SJSA1 (cell line): ENCODE data around the gene FGF3. TPM values are rescaled to one million over a fixed set of nuclear protein-coding genes. Genes with fewer than 3 reads are reported as not detected.

Experiments
- DNase-seq, 2 experiments: peaks; one replicate each; pipeline ENCODE4 v3.0.0-alpha.2; 2015 to 2020; ENCODE audit warnings: low spot score in 2 of 2, low read depth in 1 of 2
- H3K27ac ChIP-seq: fragments of 250-450 bp; sonication (Bioruptor Pico); 2 replicates; pipeline ENCODE4 v1.5.1; 2020; ENCODE audit warnings: mild to moderate bottlenecking, moderate library complexity
- H3K27me3 ChIP-seq: fragments of 250-450 bp; sonication (Bioruptor Pico); replicated peaks from 2 replicates; pipeline ENCODE4 v1.5.1; 2020; ENCODE audit warnings: mild to moderate bottlenecking, moderate library complexity
- H3K36me3 ChIP-seq: fragments of 250-450 bp; sonication (Bioruptor Pico); 2 replicates; pipeline ENCODE4 v1.5.1; 2020; ENCODE audit warnings: mild to moderate bottlenecking
- H3K4me1 ChIP-seq: fragments of 250-450 bp; sonication (Bioruptor Pico); replicated peaks from 2 replicates; pipeline ENCODE4 v1.6.1; 2021; ENCODE audit warnings: mild to moderate bottlenecking
- H3K4me3 ChIP-seq: fragments of 250-450 bp; sonication (Bioruptor Pico); 2 replicates; pipeline ENCODE4 v1.5.1; 2020; ENCODE audit warnings: mild to moderate bottlenecking
- H3K9me3 ChIP-seq: fragments of 250-450 bp; sonication (Bioruptor Pico); replicated peaks from 2 replicates; pipeline ENCODE4 v1.5.1; 2020; ENCODE audit warnings: mild to moderate bottlenecking
- total RNA-seq: library from RNA; depleted of rRNA; stranded (reverse); fragments of >200 nt; shearing (Covaris generic); gene quantifications from 2 replicates; pipeline ENCODE4 v1.2.3, GENCODE V29; 2014; rRNA removed

FGF3 gene
- total RNA-seq, result not detected in 2 replicates

DNA sequence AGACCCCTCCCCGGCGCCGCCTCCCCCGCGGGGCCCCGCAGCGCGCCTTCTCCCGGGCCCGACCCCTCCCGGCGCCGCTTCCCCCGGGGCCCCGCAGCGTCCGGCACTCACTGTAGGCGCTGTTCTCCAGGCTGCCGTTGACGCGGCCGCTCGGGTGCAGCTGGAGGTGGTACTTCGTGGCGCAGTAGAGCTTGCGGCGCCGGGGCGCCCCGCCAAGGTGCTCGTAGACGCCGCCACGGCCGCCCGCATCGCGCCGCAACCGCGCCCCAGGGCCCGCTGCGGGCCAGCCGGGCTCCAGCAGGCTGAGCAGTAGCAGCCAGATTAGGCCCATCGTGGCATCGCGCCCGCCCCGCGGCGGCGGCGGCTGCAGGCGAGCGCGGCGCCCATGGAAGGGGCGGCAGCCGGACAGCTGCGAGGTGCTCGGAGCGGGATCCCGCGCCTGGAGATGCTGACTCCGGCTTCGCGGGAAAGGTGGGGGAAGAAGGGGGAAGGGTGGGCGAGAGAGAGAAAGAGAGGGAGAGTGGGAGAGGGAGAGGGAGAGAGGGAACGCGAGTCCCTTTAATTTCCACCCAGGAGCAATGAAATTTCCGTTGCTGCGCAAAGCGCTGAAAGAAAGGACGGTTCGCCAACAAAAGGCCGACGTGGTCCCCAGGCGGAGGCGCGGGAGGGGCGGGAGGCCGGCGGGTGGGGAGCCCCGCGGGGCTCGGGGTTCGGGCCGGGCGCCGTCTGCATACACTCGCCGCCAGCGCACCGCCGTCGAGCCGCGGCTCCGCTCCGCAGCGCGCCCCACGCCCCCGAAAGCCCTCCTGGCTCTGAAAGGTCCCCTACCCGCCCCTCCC, at the start of gene FGF3:
Gene FGF3 (minus strand): TSS at position 814 of the 839 bp plus-strand sequence. CDS start 483 bp downstream, at position 331.
- DNase-seq, result no peak
- Histone ChIP-seq H3K36me3 (peaks cover 2% of the 10 kb centered on the region; the same call in 1 of the 2 replicates), H3K27me3 (peaks cover 96% of the 10 kb centered on the region), H3K27ac (no peak within 1 kb of the TSS), H3K9me3 (peaks cover 10% of the 10 kb centered on the region), H3K4me1 (peaks cover 18% of the 10 kb centered on the region), H3K4me3 (no peak within 1 kb of the TSS)

DNA sequence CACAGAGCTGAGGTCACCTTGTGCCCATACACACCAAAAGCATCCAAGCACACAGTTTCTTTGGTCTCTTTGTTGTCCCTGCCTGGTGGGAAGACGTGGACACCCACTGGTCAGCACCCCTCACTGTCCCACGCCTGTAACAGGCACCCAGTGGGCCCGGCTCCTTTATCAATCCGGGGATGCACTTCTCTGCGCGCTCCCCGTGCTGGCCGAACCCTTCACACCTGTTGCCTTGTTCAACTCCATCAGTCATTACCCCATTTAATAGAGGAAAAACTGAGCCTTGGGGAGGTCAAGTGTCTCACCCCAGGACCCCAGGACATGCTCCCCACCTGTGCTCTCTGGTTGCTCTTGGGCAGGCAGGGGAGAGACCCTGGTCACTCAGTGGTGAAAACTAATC, 49.7 kb upstream of the FGF3 start:
- H3K4me1 ChIP-seq, result peaks cover 17% of the 10 kb centered on the region
- no peak overlapping the region for H3K27ac ChIP-seq
- no peaks in the 10 kb centered on the region for H3K9me3 ChIP-seq
- H3K27me3 ChIP-seq, result peaks cover 6% of the 10 kb centered on the region
- H3K4me3 ChIP-seq, result no peak overlapping the region
- peak in 1 of 2 experiments; percentile 52 for DNase-seq
- H3K36me3 ChIP-seq, result no peaks in the 10 kb centered on the region

- Histone ChIP-seq H3K4me1 (peaks cover 23% of the 10 kb centered on the region), H3K9me3 (no peaks in the 10 kb centered on the region), H3K27ac (peak overlapping the region; percentile 24), H3K36me3 (no peaks in the 10 kb centered on the region), H3K27me3 (peaks cover 6% of the 10 kb centered on the region), H3K4me3 (no peak overlapping the region)
- DNase-seq, result no peak
Measured at GRCh38 chr11:69868006-69868810, 49.0 kb upstream of the FGF3 start.

DNA sequence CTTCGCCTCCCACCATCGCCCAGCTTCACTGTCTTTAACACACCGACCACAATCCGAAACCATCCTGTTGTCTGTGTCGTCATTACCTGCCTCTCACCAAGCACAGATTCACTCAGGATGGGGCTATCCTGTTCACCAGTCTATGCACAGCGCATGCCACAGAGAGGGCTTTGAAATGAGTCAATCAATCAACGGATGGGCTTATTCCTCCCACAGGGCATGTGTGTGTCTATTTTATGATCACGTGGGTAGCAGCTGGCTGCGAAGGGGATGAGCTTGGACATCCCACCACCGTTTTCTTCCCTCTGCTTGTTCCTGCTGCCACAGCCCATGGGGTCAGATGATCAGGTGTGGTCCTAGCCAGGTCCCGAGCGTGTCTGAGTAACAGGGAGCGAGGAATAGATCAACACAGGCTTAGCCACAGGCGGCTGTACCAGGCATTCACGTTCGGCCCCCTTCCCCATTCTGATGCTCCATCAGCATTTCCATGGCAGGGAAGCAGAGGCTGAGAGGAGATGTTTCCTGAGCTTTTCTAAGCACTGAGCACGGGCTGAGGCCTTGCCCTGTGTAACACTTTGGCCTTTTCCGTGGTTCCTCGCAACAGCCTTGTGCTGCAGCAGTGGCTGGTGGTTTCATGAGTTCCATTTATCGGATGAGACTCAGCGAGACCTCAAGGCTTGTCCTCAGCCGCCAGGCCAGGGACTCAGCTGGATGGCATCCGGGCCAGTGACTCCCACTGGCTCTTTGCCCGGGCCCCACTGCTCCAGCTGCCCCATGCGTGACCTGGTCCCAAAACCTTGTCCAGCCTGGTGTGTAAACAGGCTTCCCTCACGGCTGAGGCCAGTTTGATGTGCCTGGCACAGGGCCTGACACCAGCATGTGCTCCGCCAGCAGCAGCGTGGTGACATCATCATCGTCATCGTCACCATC, 48.1 kb upstream of the FGF3 start:
- Histone ChIP-seq H3K27me3 (no peaks in the 10 kb centered on the region), H3K9me3 (no peaks in the 10 kb centered on the region), H3K27ac (peak overlapping the region; percentile 24), H3K4me3 (no peak overlapping the region), H3K4me1 (peaks cover 32% of the 10 kb centered on the region), H3K36me3 (no peaks in the 10 kb centered on the region)
- peak; percentile 75 to 95 for DNase-seq

DNA sequence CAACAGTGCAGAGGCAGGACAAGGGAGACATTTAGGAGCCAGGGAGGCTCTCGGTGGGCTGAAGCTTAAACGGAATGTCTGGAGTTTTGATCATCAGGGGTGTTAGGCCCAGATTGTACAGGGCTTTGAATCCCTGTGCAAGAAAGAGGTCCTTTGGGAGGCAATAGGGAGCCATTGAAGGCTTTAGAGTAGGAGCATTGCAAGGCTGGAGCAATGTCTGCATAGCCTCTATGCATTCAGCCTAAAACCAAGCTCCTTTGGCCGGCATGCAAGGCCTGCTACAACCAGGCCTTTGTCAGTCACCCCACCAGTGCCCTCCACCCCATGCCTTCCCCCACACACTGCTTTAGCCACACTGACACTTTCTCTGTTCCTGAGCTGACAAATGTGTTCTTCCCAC, 47.4 kb upstream of the FGF3 start:
- DNase-seq, result no peak
- Histone ChIP-seq H3K9me3 (no peaks in the 10 kb centered on the region), H3K27me3 (no peaks in the 10 kb centered on the region), H3K4me3 (no peak overlapping the region), H3K27ac (no peak overlapping the region), H3K4me1 (peaks cover 39% of the 10 kb centered on the region), H3K36me3 (no peaks in the 10 kb centered on the region)

DNA sequence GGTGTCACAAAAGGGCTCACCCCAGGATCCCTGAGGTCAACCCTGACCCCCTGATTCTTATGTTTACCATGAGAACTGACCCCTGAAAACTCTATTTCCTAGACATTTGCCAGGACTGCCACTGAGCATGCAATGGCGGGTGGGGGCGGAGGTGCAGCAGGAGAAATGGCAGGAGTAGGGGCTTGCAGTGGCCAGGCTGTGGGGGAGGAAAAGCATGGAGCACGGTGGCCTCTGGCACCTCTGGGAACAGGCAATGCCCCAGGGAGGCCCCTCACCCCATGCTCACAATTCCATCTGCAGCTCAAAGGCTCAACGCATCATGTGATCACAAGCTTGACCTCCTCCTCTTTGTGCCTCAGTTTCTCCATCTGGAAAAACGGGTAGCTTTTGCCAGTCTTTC, 46.5 kb upstream of the FGF3 start:
- no peak overlapping the region for H3K4me3 ChIP-seq
- no peaks in the 10 kb centered on the region for H3K9me3 ChIP-seq
- peak in 1 of 2 experiments; percentile 55 for DNase-seq
- no peaks in the 10 kb centered on the region for H3K36me3 ChIP-seq
- H3K27me3 ChIP-seq, result no peaks in the 10 kb centered on the region
- no peak overlapping the region for H3K27ac ChIP-seq
- peaks cover 42% of the 10 kb centered on the region for H3K4me1 ChIP-seq

GRCh38 chr11:69864686-69865661, 45.8 kb upstream of the FGF3 start:
- H3K4me3 ChIP-seq, result no peak overlapping the region
- DNase-seq, result peak in 1 of 2 experiments; percentile 59
- no peaks in the 10 kb centered on the region for H3K9me3 ChIP-seq
- peaks cover 42% of the 10 kb centered on the region for H3K4me1 ChIP-seq
- H3K36me3 ChIP-seq, result no peaks in the 10 kb centered on the region
- H3K27me3 ChIP-seq, result no peaks in the 10 kb centered on the region
- no peak overlapping the region for H3K27ac ChIP-seq

DNA sequence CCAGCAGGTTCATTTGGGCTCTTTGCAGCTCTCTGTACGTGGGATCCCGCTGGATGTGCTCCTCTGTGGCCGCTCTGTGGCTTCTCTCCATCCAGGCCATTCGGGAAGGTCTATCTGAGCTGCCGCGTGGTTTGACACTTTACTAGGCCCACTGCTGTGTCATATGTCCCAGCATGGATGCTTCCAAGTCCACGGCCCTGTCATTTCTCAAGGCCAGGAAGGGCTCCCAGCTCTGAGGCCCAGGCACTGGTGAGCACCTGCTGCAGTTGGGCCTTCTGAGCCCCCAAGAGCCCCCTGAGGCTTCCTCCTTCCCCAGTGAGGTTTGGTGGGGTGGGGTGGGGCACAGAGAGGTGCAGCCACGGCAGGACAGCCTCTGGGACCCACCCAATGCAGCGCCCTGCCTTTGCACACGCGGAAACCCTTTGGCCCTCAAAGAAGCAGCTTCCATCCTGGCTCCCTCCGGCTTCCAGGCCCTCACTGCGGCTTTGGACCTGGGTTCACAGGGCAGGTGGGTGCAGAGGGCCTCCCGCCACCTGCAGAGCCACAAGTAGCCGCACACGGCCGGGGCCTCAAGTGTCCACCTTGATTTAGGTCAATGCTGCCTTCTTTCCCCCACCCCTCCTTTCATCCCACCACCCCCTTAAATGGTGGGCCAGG, 44.5 kb upstream of the FGF3 start:
- DNase-seq, result peak in 1 of 2 experiments; percentile 57
- Histone ChIP-seq H3K4me3 (no peak overlapping the region), H3K27me3 (peaks cover 5% of the 10 kb centered on the region; the same call in 1 of the 2 replicates), H3K36me3 (no peaks in the 10 kb centered on the region), H3K27ac (no peak overlapping the region), H3K4me1 (peaks cover 42% of the 10 kb centered on the region), H3K9me3 (no peaks in the 10 kb centered on the region)

DNA sequence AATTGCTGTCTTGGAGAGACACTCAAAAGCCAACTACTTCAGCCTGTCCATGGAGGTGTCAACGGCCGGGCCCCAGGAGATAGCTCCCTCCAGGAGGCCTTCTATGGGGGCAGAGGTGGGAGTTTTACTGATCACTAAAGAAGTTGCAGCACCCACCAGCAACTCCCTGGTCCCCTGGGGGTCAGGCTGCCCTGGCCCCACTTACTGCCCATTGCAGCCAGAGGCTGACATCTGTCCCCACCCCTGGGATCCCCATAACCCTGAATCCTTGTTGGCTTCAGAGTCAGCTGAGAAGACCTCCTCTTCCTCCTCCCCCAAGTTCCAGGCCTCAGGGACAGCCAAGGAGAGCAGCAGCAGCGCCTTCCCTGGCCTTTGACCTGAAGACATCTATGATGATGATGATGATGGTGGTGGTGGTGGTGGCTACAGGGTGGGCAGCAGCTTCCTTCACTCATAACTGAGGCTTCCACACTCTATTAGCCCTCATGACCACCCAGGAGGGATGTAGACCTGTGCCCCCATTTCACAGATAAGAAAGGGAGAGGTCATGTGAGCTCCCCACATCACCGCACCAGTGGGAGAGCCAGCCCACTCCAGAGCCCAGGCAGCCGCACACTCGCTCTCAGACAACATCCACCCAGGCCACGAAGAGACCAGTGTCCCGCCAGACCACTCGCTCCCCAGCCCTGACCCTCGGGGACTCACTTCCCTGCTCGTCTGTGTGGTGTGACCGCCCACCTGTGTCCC, 43.8 kb upstream of the FGF3 start:
- peak in 1 of 2 experiments; percentile 52 for DNase-seq
- no peaks in the 10 kb centered on the region for H3K9me3 ChIP-seq
- peak overlapping the region; percentile 33 for H3K27ac ChIP-seq
- peaks cover 12% of the 10 kb centered on the region; the same call in 1 of the 2 replicates for H3K27me3 ChIP-seq
- H3K4me1 ChIP-seq, result peaks cover 38% of the 10 kb centered on the region
- H3K36me3 ChIP-seq, result no peaks in the 10 kb centered on the region
- no peak overlapping the region for H3K4me3 ChIP-seq

- Histone ChIP-seq H3K9me3 (no peaks in the 10 kb centered on the region), H3K27me3 (peaks cover 13% of the 10 kb centered on the region; the same call in 1 of the 2 replicates), H3K4me1 (peaks cover 32% of the 10 kb centered on the region), H3K4me3 (no peak overlapping the region), H3K36me3 (no peaks in the 10 kb centered on the region), H3K27ac (peak overlapping the region; percentile 55)
- peak; percentile 87 to 91 for DNase-seq
Measured at GRCh38 chr11:69862331-69862771, 43.1 kb upstream of the FGF3 start.

DNA sequence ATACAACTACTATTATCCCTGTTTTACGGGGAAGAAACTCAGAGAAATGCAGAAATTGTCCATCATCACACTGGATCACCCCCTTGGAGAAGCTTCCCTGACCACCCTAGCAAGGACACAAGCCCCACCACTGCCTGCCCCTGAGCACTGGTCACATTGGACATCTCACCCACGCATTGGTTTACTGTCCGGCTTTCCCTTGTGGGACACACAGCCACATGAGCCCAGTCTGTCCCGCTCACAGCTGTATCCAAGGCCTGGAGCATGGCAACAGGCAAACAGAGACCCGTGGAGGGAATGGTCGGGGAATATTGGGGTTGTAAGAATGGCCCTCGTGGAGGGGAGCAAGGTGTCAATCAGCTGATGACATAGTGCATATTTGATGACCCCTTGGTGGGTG, 42.7 kb upstream of the FGF3 start:
- H3K4me1 ChIP-seq, result peaks cover 27% of the 10 kb centered on the region
- H3K27me3 ChIP-seq, result peaks cover 13% of the 10 kb centered on the region; the same call in 1 of the 2 replicates
- H3K9me3 ChIP-seq, result no peaks in the 10 kb centered on the region
- no peak overlapping the region for H3K4me3 ChIP-seq
- peak overlapping the region; percentile 55 for H3K27ac ChIP-seq
- DNase-seq, result peak in 1 of 2 experiments; percentile 50
- H3K36me3 ChIP-seq, result no peaks in the 10 kb centered on the region
